NCI-H1694 treated with DMSO at 0.1 percent for 48 hours (cell line): ENCODE results near the gene LHPP.

ENCODE experiments used
- DNase-seq: peaks from one replicate; lab custom pipeline; 2025; lab: John Stamatoyannopoulos, UW

LHPP gene

DNA sequence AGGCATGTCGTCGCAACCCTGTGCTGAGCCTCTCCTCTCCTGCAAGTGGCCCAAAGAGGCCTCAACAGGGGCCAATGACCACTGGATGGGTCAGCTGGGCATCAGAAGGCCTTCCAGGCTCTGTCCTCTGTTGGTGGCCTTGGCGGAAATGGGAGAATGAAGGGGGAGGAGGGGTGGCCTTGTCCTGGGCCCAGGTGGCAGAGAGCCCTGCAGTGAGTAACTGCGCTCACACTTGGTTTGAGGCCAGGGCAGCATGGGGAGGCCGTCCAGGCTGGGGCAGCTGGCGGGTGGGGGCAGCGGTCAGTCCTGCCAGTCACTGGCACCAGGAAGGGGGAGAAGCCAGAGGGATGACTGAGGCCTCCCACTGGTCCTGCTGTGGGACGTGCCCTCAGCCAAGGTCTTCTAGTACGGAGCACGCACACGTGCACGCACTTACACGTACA is 59.8 kb downstream of the LHPP start:
- DNase-seq = no peak

DNA sequence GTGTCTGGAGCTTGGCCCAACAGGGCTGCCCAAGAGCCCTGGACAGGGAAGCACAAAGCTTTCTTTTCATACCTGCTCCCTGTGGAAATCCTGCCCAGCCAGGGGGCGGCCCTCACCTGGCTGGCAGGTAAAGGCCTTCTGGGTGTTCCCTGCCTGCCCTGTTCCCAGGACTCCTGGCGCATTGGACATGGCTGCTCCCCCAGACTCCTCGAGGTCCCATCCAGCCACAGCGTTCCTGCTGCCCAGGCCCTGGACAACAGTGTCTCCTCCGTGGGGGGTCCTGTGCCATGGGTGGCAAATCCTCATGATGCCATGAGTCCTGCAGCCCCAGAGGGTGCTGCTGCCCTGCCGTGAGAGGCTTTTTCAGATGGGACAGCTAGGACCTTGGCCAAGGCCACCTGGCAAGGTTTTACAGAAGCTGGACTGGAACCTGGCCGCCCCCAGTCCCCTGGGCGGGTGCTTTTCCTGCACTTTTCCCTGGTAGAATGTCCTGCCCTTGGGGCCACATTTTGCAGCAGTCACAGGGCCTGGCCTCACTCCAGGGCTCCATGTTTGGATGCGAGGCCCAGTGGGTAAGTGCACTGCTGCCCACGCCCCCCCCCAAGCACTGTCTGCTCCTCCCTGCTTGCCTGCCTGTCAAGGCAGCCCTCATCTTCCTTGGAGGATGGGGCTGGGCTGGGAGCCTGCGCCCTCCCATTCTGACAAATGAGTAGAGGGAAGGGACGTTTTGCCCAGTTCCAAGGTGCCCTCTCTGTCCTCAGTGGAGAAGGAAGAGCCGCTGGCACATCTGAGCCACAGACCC is 60.7 kb downstream of the LHPP start:
- no peak for DNase-seq

DNA sequence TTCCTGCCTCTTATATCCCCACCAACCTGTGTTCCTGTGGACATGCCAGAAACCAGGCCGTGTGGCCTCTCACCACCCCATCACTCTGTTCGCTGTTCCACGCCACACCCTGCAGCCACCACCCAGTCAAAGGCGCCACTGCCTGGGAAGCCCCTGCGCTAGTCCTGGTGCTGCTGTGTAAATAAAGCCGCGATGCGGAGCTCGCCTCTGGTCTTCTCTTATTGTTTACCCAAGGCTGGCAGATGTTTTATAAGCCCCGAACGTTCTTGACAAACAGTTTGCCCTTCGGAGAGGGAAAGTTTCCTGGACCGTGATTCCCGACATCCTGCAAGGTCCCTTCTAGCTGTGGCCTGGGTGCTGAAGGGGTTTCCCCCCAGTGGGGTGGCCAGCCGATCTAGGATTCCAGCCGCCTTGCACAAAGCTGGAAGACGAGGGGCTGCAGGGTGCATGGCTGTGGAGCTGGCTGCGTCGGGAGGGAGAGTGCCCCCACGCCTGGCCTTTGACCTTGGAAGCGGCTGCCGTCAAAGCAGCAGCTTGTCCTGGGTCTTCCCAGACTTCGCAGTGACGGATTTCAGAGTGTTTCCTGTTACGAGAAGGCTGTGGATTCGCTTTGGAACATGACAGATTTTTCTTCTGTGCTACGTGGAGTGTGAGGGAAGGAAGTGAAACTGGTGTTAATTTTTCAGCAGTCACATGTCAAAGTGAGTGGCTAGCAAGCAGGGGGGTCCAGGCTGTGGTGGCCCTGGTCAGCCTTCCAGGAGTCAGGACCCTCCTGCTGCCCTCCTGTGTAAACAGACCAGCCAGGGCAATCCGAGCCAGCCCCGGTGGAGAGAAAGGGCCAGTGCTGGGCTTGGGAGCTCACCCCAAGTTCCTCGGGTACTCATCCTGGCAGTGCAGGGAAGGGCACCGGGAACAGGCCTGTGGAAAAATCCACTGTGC is 61.6 kb downstream of the LHPP start:
- no peak for DNase-seq

DNA sequence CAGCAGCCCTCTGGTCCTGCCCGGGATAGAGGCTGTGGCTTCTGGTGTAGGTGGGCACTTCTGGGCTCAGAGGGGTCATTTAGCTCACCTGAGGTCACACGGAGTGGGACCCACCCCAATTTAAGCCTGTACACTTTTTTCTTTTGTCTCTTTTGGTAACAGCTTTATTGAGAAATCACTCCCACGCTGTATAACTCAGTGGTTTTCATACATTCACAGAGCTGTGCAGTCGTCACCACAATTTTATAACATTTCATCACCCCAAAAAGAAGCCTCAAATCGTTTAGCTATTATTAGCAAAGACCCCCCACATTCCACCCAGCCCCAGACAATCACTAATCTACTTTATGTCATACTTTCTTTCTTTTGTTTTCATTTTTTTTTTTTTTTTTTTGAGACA is 62.3 kb downstream of the LHPP start:
- no peak for DNase-seq

DNA sequence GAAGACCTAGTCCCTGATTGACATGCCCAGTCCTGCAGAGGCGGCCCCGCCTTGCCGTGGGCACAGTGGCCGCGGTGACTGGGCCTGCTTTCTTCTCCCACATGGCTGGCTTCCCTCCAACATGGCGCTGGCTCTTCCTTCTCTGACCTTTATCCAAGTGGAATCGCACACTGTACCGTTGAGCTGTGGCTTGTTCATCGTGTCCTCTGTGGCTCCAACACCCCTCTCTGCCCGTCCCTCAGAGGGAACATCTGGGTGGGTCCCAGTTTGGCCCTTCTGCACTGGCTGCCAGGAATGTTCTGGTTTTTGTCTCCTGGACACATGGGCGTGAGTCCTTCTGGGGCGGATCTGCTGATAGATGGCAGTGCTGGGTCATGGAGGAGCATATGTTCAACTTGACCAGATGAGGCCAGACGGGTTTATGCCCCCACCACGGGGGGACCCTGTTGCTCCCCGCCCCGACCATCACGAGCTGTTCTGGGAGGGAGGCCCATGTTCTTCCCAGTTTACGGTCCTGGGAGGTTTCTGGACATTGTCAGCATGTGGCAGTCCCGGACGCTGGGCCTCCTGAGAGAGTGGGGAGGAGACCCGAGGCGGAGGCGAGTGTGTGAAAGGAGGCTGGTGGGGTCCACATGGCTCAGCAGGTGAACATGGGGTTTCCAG is 63.5 kb downstream of the LHPP start:
- DNase-seq = no peak

DNA sequence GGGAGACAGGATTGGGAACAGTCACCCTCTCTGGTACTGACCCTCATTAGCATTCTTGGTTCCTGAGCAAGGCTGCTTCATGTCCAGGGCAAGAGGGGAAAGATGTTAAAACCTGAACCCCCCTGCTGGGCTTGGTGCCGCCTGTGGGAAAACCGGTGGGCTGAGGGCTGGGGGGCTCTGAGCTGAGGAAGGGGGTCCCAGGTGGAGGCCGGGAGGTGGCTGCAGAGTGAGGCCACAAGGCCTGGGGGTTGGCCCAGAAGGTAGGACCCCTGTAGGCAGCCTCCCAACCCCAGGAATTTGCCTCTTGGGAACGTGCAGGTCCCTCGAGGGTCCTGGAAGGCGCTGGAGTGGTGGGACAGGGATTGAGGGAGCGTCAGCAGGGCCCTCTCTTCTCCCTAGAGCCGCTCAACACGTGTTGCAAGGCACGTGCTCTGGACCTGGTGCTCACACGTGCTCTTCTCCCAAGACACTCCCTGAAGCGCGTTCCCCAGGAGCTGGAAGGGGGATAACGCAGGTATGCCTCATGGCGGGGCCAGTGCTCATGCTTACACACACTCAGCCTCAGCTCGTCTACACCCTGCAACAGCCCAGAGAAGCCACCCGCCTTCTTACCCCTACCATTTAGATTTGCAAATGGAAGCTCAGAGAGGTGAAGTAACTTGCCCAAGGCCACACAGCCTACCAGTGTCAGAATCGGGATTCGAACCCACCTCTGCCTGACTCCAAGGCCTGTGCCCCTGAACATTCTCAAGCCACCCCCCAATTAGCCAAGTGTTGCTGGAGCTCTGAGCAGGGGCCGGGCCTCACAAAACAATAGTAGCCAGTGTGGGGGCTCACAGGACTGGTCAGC is 64.4 kb downstream of the LHPP start:
- DNase-seq = no peak

DNA sequence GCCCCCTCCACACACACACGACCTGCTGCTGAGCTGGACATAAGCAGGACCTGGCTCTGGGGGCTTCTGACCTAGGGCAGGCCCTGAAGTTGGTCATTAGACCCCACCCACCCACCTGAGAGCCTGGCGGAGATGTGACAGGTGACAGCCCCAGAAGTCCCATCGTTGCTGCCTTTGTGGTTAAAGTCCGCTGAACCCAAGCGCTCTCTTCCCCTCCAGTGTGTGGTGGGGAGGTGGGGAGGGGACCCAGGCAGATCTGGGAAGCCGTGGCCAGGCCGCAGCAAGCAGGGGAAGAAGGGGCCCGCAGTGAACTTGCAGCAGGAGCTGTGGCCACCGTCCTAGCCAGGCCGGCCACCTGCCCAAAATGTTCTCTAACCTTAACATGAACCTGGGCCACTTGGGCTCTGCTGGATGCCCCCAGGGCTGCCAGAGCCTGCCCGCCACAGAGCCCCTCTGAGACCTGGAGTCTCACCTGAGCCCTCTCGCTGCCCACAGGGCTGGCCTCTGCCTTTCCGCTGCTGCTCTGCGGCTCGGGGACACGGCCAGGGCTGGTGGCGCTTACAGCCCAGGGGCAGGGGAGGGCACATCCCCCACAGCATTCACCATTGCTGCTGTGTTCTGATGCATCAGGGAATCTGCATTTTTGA is 65.1 kb downstream of the LHPP start:
- DNase-seq = no peak

DNA sequence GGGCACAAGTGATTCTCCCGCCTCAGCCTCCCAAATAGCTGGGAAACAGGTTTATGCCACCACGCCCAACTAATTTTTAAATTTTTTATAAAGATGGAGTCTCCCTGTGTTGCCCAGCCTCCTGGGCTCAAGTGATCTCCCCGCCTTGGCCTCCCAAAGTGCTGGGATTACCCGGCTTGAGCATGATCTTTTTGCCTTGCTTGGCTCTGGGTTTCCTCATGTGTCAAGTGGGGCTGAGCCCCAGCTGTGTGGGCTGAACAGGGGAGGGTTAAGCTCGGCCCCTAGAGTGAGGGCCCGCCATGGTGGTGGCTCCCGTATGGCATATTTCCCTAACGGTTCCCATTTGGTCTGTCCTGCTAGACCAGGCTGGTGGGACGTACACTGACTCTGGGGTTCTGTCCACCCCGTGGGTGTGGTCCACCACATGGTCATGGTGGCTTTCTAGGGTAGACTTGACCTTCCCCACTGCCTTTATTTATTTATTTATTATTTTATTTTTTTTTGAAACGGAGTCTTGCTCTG is 66.3 kb downstream of the LHPP start:
- DNase-seq = no peak

DNA sequence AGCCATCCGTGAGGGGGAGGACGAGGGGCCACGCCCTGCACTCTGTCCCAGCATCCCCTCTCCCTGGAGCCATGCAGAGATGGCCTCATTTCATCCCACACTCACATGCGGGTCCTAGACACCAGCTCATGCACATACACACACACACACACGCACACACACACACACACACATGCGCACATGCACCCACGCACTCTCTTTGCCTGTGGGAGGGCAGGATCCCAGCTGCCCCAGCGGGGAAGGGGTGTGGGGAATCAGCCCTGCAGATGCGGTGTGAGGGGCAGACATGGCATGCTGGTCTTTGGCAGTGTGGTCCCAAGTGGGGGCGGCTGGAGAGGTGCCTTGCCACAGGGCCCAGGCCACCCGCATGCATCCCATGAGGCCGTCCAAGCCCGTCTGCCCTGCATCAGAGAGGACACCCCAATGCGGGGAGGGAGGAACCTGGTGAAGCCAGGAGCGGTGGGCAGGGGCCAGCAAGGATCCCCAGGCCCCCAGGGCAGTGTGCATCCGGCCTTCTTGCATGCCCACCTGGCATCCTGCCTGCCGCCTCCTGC is 68.1 kb downstream of the LHPP start:
- DNase-seq = no peak

DNA sequence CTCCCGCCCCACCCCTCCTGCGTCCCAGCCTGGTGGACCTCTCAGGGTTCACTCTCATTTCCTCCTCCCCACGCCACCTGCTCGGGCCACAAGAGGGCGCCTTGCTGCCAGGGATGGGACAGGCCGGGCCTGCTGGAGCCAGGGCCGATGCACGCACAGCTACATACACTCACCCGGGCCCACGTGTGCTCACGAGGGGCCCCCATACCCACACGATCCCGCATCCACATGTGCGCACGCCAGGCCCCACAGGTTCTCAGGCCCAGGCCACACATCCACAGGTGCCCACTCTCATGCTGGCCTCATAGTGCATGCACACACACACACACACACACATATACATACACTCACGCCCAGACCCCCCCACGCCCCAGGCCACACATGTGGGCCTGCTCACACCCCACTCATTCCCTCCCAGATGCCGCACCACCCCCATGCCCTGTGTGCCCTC is 68.6 kb downstream of the LHPP start:
- no peak for DNase-seq

DNA sequence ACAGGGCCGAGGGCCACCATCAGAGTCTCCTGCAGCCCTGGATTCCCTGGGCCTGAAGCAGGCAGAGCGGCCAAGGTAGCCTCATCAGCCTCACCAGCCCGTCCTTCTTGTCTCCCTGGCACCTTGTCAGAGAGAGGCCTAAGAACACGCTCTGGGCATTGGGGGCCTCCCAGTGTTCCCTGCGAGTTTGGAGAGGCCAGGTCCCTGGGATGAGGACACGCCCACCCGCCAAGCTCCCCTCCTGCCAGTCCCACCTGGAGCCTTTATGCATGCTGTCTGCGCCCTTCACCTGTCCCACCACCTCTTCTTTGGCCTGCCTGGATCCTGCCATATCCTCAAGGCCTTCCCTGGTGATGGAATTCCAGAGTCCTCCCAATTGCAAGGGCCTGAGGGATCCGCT is 69.2 kb downstream of the LHPP start:
- DNase-seq = no peak

DNA sequence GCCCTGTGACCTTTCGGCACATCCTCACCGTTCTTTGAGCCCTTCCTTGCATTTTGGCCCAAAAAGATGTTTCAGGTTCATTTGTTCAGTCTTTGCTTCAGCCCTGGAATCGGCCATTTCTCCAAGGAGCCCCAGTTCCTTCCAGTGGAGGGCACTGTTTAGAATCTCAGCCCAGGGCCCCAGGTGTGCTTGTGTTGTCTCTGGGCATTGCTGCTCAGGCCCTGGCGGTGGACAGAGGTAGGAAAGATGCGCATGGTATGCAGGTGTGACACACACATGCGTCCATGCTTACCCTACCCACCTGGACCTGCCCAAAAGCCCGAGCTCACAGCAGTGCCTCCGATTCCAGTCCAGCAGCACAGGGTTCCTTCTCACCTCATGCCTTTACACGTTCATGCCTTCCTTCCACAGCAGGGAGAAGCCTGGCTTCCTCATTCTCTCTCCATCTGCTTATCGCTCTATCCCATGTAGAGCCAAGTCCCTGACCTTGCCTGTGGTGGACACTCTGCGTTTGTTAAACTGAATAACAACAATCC is 70.6 kb downstream of the LHPP start:
- no peak for DNase-seq

DNA sequence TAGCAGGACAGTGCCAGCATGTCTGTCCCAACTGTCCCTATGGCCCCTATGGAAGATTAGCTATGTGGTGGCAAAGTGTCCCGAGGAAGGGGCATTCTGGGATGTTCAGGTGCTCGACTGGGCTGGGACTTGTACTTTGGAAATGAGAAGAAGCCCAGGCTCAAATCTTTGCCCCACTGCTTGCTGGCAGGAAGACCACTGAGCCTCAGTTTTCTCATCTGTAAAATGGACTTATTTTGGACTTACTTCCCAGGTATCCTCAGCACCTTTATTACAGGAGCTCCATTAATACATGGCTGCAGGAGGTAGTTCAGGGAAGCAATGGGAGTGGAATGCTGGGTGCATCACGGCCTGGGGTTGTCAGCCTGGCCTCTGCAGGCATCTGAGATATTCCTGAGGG is 71.2 kb downstream of the LHPP start:
- DNase-seq = no peak

DNA sequence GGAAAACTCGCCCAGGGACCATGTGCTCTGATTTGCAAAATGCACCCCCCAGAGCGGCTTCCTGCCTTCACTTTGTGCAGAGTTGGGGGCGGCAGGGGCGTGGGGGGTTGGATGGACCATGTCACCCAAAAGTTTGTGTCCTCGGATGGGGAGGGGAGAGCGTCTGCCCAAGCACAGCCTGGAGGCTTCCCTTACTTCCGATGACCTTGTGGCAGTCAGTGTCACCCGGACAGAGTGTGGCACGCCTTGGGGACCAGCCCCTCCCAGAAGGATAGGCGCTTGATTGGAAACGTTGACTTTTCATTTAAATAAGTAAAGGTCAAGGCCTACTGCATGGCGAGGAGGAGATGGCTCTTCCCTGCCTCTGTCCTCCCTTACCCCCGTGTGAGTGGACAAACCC is 71.6 kb downstream of the LHPP start:
- DNase-seq = no peak

DNA sequence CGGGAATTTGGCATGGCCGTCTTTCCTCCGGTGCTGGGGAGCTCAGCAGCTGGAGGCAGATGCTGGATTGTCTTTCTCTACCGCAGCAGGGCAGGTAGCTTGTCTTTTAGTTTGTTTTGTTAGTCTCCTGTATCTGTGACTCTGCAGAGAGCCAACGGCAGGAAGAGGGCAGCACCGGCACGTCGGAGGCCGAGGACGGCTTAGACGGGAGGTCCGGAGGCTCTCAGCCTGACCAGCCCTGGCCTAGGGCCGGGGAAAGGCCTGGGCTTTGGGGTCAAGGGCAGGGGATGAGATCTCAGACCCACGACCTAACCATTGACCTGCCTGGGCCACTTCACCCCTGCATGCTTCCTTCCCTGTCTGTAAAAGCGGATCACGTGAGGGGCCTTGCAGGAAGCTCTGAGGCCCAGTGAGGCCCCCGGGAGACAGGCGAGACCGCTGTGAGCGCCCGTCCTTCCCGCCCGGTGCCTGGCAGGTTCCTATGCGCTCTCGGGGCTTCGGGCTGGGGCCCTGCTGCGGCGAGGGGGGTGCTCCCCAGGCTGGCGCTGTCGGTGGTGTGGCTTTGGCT is 72.7 kb downstream of the LHPP start:
- DNase-seq = no peak

DNA sequence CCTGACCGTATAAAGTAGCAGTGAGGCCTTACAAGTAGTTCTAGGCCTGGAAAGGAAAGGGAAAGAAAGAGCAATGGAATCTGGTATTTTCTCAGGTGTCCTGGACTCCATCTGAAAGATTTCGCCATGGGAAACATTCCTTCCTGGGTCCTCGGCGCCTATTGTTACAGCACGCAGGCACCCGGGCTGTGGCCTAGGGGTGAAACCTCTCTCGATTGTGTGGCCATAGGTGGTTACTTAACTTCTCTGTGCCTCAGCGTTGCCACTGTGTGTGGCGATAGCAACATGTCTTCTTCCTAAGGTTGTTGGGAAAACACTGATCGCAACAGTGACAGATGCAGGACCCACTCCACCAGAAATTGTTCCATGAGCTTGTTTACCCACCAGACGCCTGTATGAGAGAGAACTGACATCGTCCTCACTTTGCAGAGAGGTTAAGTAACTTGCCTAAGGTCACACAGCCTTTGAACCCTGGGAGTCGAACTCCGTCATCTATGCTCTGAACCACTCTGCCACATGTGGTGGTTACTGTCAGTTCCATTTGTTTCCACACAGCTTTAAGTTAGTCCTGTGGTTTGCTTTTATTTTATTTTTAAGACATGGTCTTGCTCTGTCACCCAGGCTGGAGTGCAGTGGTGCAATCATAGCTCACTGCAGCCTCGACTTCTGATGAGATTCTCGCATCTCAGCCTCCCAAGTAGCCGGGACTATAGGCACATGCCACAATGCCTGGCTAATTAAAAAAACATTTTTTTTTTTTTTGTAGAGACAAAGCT is 73.4 kb downstream of the LHPP start:
- no peak for DNase-seq

DNA sequence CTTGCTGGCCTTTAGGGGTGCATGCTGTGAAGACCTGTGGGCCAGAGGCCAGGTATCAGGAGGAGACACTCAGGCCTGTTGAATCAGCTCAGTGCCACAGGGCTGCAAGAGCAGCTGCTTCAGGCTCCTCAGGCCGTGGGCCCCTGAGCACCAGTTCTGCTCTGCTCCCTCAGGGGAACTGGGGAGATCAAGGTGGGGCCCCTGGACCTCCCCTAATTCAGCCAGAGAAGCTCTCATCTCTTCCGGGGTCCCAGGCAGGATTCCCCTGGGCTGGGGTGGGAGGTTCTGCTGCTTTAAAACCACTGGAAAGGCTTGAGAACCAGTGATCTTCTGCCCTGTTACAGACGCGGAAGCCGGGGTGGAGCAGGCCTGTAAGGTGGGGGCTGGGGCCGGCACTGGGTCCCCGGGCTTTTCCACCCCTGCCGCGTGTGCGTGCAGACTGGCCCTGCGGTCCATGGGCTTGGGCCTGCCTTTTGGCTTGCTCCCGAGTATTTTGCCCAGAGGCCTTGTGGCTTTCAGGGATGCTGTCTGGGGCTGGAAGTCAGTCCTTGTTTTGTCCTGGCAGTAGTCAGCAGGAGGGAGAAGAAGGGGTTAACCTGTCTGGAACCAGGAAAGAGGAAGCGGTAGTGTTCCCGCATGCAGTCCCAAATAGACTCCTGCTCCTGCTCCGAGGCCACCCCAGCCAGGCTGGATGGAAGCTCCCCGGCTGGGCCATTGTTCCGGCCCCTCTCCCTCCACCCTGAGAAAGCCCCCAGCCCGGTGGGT is 74.3 kb downstream of the LHPP start:
- no peak for DNase-seq

DNA sequence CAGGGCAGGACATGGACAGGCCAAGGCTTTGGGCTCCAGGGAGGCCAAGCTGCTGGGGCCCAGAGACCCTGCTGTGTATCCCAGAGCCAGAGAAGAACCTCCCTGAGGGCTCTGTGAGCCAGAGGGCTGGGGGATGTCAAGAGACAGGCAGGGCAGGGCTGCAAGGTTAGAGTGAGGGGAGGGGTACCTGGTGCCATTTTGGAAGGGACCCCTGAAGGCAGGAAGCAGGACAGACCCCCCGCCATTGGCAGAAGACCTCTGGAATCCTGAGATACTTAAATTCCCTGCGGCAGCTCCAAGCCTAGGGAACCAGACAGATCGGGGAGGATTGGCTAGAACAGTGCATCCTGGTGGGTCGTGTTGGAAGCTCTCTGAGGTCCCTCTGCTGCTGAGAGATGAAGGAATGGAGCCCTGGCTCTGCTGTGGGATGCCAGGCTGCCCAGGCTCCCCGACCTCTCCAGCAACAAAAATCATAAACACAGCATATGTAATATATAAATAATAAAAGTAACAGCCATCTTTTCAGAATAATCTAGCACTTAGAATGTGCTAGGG is 75.0 kb downstream of the LHPP start:
- DNase-seq = no peak
